ENCODE data around the gene PERM1. TPM values are rescaled to one million over a fixed set of nuclear protein-coding genes. Genes with fewer than 3 reads are reported as not detected.

PERM1 gene
- total RNA-seq, 1 donor from 2014 or later, result not detected

GRCh38 chr1:1006305-1007159 lies 24.6 kb upstream of the PERM1 start:
- H3K36me3 ChIP-seq (ENCODE audit: control insufficient read depth, insufficient read depth, low read length), result no peaks in the 10 kb centered on the region
- peak; percentile 40 for DNase-seq (ENCODE audit: low read depth)
- TF ChIP-seq, protein P1, sequence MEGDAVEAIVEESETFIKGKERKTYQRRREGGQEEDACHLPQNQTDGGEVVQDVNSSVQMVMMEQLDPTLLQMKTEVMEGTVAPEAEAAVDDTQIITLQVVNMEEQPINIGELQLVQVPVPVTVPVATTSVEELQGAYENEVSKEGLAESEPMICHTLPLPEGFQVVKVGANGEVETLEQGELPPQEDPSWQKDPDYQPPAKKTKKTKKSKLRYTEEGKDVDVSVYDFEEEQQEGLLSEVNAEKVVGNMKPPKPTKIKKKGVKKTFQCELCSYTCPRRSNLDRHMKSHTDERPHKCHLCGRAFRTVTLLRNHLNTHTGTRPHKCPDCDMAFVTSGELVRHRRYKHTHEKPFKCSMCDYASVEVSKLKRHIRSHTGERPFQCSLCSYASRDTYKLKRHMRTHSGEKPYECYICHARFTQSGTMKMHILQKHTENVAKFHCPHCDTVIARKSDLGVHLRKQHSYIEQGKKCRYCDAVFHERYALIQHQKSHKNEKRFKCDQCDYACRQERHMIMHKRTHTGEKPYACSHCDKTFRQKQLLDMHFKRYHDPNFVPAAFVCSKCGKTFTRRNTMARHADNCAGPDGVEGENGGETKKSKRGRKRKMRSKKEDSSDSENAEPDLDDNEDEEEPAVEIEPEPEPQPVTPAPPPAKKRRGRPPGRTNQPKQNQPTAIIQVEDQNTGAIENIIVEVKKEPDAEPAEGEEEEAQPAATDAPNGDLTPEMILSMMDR (IDR thresholded peaks at IDR 0.05; ENCODE audit: insufficient read depth, low read length, severe bottlenecking), result no peak
- no peak overlapping the region for H3K4me3 ChIP-seq (ENCODE audit: low read depth, low read length)
- no peak for FAIRE-seq
- H3K27me3 ChIP-seq (ENCODE audit: control insufficient read depth, insufficient read depth, low read length), result peaks cover 2% of the 10 kb centered on the region

DNA sequence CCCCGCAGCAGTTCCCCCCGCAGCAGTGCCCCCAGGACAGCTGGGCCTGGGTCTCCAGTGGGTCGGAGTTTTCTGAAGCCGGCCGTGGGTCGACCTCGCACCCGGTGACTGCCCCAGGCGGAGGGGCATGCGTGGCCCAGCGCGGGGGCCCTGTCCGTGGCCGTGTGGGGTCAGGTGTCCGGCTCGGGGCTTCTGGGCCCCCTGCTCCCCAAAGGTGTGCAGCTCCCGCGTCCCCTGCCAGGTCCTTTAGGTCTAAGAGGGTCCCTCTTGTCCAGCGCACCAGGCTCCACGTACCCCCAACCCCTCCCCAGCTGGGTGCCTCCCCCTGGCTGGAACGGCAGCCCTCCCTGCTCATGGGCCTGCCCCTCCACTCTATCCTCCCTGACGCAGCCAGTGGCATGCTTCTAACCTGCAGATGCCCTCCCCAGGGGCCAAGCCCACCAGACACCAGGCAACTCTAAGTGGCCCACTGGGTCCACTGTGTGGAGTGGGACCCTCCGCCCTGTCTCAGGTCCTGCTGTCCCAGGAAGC lies 23.9 kb upstream of the PERM1 start:
- no peak for FAIRE-seq
- peaks cover 2% of the 10 kb centered on the region for H3K27me3 ChIP-seq (ENCODE audit: control insufficient read depth, insufficient read depth, low read length)
- TF ChIP-seq, protein P1 (IDR thresholded peaks at IDR 0.05; ENCODE audit: insufficient read depth, low read length, severe bottlenecking), result no peak

GRCh38 chr1:1004780-1005697 lies 23.1 kb upstream of the PERM1 start:
- Histone ChIP-seq H3K4me3 (ENCODE audit: low read depth, low read length) (no peak overlapping the region), H3K27me3 (ENCODE audit: control insufficient read depth, insufficient read depth, low read length) (peaks cover 2% of the 10 kb centered on the region), H3K36me3 (ENCODE audit: control insufficient read depth, insufficient read depth, low read length) (no peaks in the 10 kb centered on the region)
- FAIRE-seq (no peak), DNase-seq (ENCODE audit: low read depth) (no peak)
- TF ChIP-seq, protein P1 (IDR thresholded peaks at IDR 0.05; ENCODE audit: insufficient read depth, low read length, severe bottlenecking), result no peak

More for the DNA sequence above, 23.9 kb upstream of the PERM1 start:
- DNase-seq (ENCODE audit: low read depth), result no peak
- Histone ChIP-seq H3K36me3 (ENCODE audit: control insufficient read depth, insufficient read depth, low read length) (no peaks in the 10 kb centered on the region), H3K4me3 (ENCODE audit: low read depth, low read length) (no peak overlapping the region)

- TF ChIP-seq, protein P1 (IDR thresholded peaks at IDR 0.05; ENCODE audit: insufficient read depth, low read length, severe bottlenecking), result no peak
- no peaks in the 10 kb centered on the region for H3K36me3 ChIP-seq (ENCODE audit: control insufficient read depth, insufficient read depth, low read length)
- H3K4me3 ChIP-seq (ENCODE audit: low read depth, low read length), result no peak overlapping the region
- peaks cover 2% of the 10 kb centered on the region for H3K27me3 ChIP-seq (ENCODE audit: control insufficient read depth, insufficient read depth, low read length)
- no peak for FAIRE-seq
- no peak for DNase-seq (ENCODE audit: low read depth)
Measured at GRCh38 chr1:1004420-1004779, 22.5 kb upstream of the PERM1 start.

GRCh38 chr1:1003618-1004419 lies 21.9 kb upstream of the PERM1 start:
- FAIRE-seq, result peak; percentile 36
- no peak for DNase-seq (ENCODE audit: low read depth)
- H3K4me3 ChIP-seq (ENCODE audit: low read depth, low read length), result no peak overlapping the region
- peaks cover 2% of the 10 kb centered on the region for H3K27me3 ChIP-seq (ENCODE audit: control insufficient read depth, insufficient read depth, low read length)
- TF ChIP-seq, protein P1 (IDR thresholded peaks at IDR 0.05; ENCODE audit: insufficient read depth, low read length, severe bottlenecking), result no peak
- H3K36me3 ChIP-seq (ENCODE audit: control insufficient read depth, insufficient read depth, low read length), result no peaks in the 10 kb centered on the region

Measured in bronchial epithelial cell (primary cell).